Mammary epithelial cell (primary cell): Measurements from ENCODE around the gene LAMP1.

ENCODE experiments used
- CTCF ChIP-seq, 2 donors: IDR thresholded peaks in 1 of 2; conservative IDR thresholded peaks in 1 of 2; 2 replicates each; pipeline ENCODE4 v1.5.1; 2011 to 2012; ENCODE audit warnings: inconsistent platforms in 2 of 2, low read length in 2 of 2, mild to moderate bottlenecking in 2 of 2, control low read depth in 1 of 2, low read depth in 1 of 2; ENCODE audit not compliant: insufficient read depth in 1 of 2; ENCODE audit errors: extremely low read depth in 1 of 2
- EZH2 ChIP-seq: IDR thresholded peaks from 2 replicates; pipeline ENCODE4 v1.6.1; 2012; ENCODE audit warnings: low read length, inconsistent platforms, borderline replicate concordance

GRCh38 chr13:113325779-113326178 is 28.7 kb downstream of the LAMP1 start:
- TF ChIP-seq CTCF (conservative IDR thresholded peaks at IDR 0.05 in 1 of 2, IDR thresholded peaks at IDR 0.05 in 1 of 2; ENCODE audit: extremely low read depth in 1 of 2, insufficient read depth in 1 of 2, low read depth in 1 of 2, low read length in 2 of 2) (no peak), EZH2 (no peak)
